GM23248 (cell line): ENCODE measurements around the gene EGFR. TPM values are rescaled to one million over a fixed set of nuclear protein-coding genes. Genes with fewer than 3 reads are reported as not detected.
A peak's percentile ranks its signal among the peaks of the same experiment; 100 is the strongest.

Source experiments
- DNase-seq: peaks from one replicate; pipeline ENCODE4 v3.0.0-alpha.2; 2015
- H2AFZ ChIP-seq: fragments of 200-600 bp; sonication (generic); 2 replicates; pipeline ENCODE4 v1.6.1; 2016; ENCODE audit warnings: antibody characterized with exemption
- H3F3A ChIP-seq: fragments of 200-600 bp; sonication (generic); 2 replicates; pipeline ENCODE4 v1.6.1; 2016; ENCODE audit warnings: mild to moderate bottlenecking, antibody characterized with exemption, mixed run types; ENCODE audit not compliant: insufficient read depth
- H3K27ac ChIP-seq: fragments of 200-600 bp; sonication (generic); 2 replicates; pipeline ENCODE4 v1.5.1; 2016; ENCODE audit warnings: mild to moderate bottlenecking
- H3K27me3 ChIP-seq: fragments of 200-600 bp; sonication (generic); replicated peaks from 2 replicates; pipeline ENCODE4 v1.6.1; 2016; ENCODE audit warnings: mild to moderate bottlenecking; ENCODE audit not compliant: insufficient read depth
- H3K36me3 ChIP-seq: fragments of 200-600 bp; sonication (generic); 2 replicates; pipeline ENCODE4 v1.6.1; 2016; ENCODE audit warnings: low read depth, mild to moderate bottlenecking
- H3K4me1 ChIP-seq: fragments of 200-600 bp; sonication (generic); 2 replicates; pipeline ENCODE4 v1.6.1; 2016; ENCODE audit warnings: mild to moderate bottlenecking; ENCODE audit not compliant: insufficient read depth
- H3K4me2 ChIP-seq: fragments of 200-600 bp; sonication (generic); one replicate; pipeline ENCODE4 v1.6.1; 2016; ENCODE audit warnings: mild to moderate bottlenecking; ENCODE audit not compliant: unreplicated experiment
- H3K4me3 ChIP-seq: fragments of 200-600 bp; sonication (generic); 2 replicates; pipeline ENCODE4 v1.5.1; 2016; ENCODE audit warnings: mild to moderate bottlenecking
- H3K79me2 ChIP-seq: fragments of 200-600 bp; sonication (generic); 2 replicates; pipeline ENCODE4 v1.6.1; 2016; ENCODE audit warnings: mild to moderate bottlenecking; ENCODE audit not compliant: insufficient read depth
- H3K9ac ChIP-seq: fragments of 200-600 bp; sonication (generic); 2 replicates; pipeline ENCODE4 v1.6.1; 2016; ENCODE audit warnings: mild to moderate bottlenecking
- H3K9me2 ChIP-seq: fragments of 200-600 bp; sonication (generic); 2 replicates; pipeline ENCODE4 v1.6.1; 2016; ENCODE audit warnings: mixed run types, mild to moderate bottlenecking, moderate library complexity; ENCODE audit not compliant: insufficient read depth
- H3K9me3 ChIP-seq: fragments of 200-600 bp; sonication (generic); one replicate; pipeline ENCODE4 v1.6.1; 2017; ENCODE audit warnings: low read depth
- H4K20me1 ChIP-seq: fragments of 200-600 bp; sonication (generic); 2 replicates; pipeline ENCODE4 v1.6.0; 2016; ENCODE audit not compliant: insufficient read depth
- EZH2 ChIP-seq: fragments of 200-600 bp; sonication (generic); IDR thresholded peaks from 2 replicates; pipeline ENCODE4 v1.6.1; 2018; ENCODE audit warnings: antibody characterized with exemption, mild to moderate bottlenecking; ENCODE audit not compliant: insufficient read depth, poor library complexity, severe bottlenecking
- EZH2phosphoT487 ChIP-seq: fragments of 200-600 bp; sonication (generic); IDR thresholded peaks from 2 replicates; pipeline ENCODE4 v1.6.1; 2018; ENCODE audit warnings: antibody characterized with exemption, moderate library complexity, mild to moderate bottlenecking, low read depth; ENCODE audit not compliant: insufficient read depth
- WGBS, 2 experiments: methylation state at CpG; one replicate each; pipeline ENCODE4 v1.1.6; 2015 to 2017; ENCODE audit warnings: low lambda C conversion rate in 2 of 2, low coverage in 1 of 2; ENCODE audit errors: missing lambda C conversion rate in 2 of 2; 5-methylcytosine and 5-hydroxymethylcytosine counted together
- in situ Hi-C: fragments of 300-500 bp; cut with MboI; formaldehyde crosslinking; loops from 2 replicates; pipeline ENCODE4 v1.15.0; 2020
- polyA plus RNA-seq: library from polyadenylated mRNA; unstranded; fragments of >200 nt; fragmentation: Nextera tagmentation; extraction: Ambion mirVana; gene quantifications from 2 replicates; pipeline ENCODE4 v1.2.1, GENCODE V29; 2016
- total RNA-seq: library from RNA; depleted of rRNA; stranded (reverse); fragments of >200 nt; shearing (Covaris generic); gene quantifications from 2 replicates; pipeline ENCODE4 v1.2.3, GENCODE V29; 2014

EGFR gene
- total and polyA plus RNA-seq, 2 experiments from 2014 or later: 48.7 to 53.5 TPM

DNA sequence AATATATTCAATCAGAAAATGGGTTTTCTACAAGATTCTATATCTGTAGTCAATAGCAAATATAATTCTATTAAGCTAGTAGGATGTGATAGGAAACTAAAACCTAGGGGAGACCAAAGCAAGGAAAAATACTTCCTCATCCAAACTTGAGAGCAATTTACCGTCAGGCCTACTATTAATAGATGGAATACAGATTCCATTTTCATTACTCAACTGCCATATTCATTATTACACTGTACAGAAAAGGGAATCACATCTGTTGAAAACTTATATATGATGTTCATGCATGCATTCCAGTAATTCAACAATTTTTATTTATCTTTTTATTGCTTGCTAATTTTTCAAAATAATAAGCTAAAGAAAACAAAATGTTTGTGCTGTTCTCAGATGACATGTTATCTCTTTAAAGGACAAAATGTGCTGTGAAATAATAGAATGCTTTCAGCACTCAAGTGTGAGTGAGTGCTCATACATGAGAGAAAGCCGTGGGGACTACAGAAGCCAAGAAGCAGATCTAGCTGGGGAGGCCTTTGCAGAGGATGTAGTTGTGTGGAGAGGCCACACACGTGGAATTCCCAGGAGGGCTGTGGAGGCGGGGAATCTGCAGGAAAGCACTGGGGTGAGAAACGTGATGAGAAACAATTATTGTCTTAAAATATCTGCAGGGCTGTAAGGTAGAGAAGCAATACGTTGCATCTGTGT is 110.0 kb downstream of the EGFR start:
- Histone ChIP-seq H3K27me3 (no peaks in the 10 kb centered on the region), H3K9me3 (no peaks in the 10 kb centered on the region), H3K4me2 (peak overlapping the region; percentile 61), H3K36me3 (no peaks in the 10 kb centered on the region), H3K9ac (peak overlapping the region; percentile 74), H3K4me3 (peak overlapping the region; percentile 26; the same call in 1 of the 2 replicates), H3K4me1 (peaks cover 91% of the 10 kb centered on the region), H3K9me2 (no peaks in the 10 kb centered on the region), H3F3A (peaks cover 86% of the 10 kb centered on the region), H4K20me1 (no peaks in the 10 kb centered on the region), H3K27ac (peak overlapping the region; percentile 99), H2AFZ (no peak overlapping the region), H3K79me2 (peaks cover 65% of the 10 kb centered on the region)
- DNase-seq: peak; percentile 69
- in situ Hi-C loops: no loop called here
- WGBS, 2 experiments: 25 to 27% methylated on average over 6 of the region's 6 CpGs
- TF ChIP-seq EZH2 (no peak), EZH2phosphoT487 (no peak)

GRCh38 chr7:55129541-55130394 is 111.0 kb downstream of the EGFR start:
- Histone ChIP-seq H3K27me3 (no peaks in the 10 kb centered on the region), H3K27ac (peak overlapping the region; percentile 99), H2AFZ (no peak overlapping the region), H3F3A (peaks cover 88% of the 10 kb centered on the region), H3K4me2 (peak overlapping the region; percentile 61), H3K9me2 (no peaks in the 10 kb centered on the region), H3K9ac (peak overlapping the region; percentile 74), H3K4me3 (no peak overlapping the region), H3K4me1 (peaks cover 96% of the 10 kb centered on the region), H3K9me3 (no peaks in the 10 kb centered on the region), H3K36me3 (no peaks in the 10 kb centered on the region), H3K79me2 (peaks cover 61% of the 10 kb centered on the region), H4K20me1 (no peaks in the 10 kb centered on the region)
- TF ChIP-seq EZH2 (no peak), EZH2phosphoT487 (no peak)
- WGBS, 2 experiments: 59 to 65% methylated on average over 8 of the region's 8 CpGs
- peak; percentile 81 for DNase-seq
- in situ Hi-C loops: no loop called here

- Histone ChIP-seq H4K20me1 (no peaks in the 10 kb centered on the region), H3K79me2 (peaks cover 62% of the 10 kb centered on the region), H3F3A (peaks cover 84% of the 10 kb centered on the region), H3K9me2 (no peaks in the 10 kb centered on the region), H3K9me3 (no peaks in the 10 kb centered on the region), H3K4me1 (peaks cover 90% of the 10 kb centered on the region), H3K4me3 (no peak overlapping the region), H3K27ac (peak overlapping the region; percentile 99), H3K36me3 (no peaks in the 10 kb centered on the region), H3K27me3 (no peaks in the 10 kb centered on the region), H3K9ac (peak overlapping the region; percentile 74), H2AFZ (no peak overlapping the region), H3K4me2 (peak overlapping the region; percentile 27)
- in situ Hi-C loops: no loop called here
- WGBS, 2 experiments: 52 to 62% methylated on average over 15 of the region's 15 CpGs
- no peak for TF ChIP-seq EZH2phosphoT487
- TF ChIP-seq EZH2: no peak
- peak; percentile 77 for DNase-seq
Observed at GRCh38 chr7:55130395-55131141, 111.8 kb downstream of the EGFR start.
